ENCODE data around the gene SUN1.
A peak's percentile ranks its signal among the peaks of the same experiment; 100 is the strongest.

Gene SUN1

GRCh38 chr7:892648-893593, 60.6 kb downstream of the SUN1 start:
- no peak for DNase-seq (ENCODE audit: low read depth)

GRCh38 chr7:893686-894085, 61.4 kb downstream of the SUN1 start:
- DNase-seq (ENCODE audit: low read depth) = no peak

- no peak for DNase-seq (ENCODE audit: low read depth)
Observed at GRCh38 chr7:894164-894867, 62.0 kb downstream of the SUN1 start.

- DNase-seq (ENCODE audit: low read depth) = no peak
Observed at GRCh38 chr7:894927-895450, 62.7 kb downstream of the SUN1 start.

- no peak for DNase-seq (ENCODE audit: low read depth)
Observed at GRCh38 chr7:895451-896052, 63.3 kb downstream of the SUN1 start.

- no peak for DNase-seq (ENCODE audit: low read depth)
Observed at GRCh38 chr7:896346-897075, 64.2 kb downstream of the SUN1 start.

GRCh38 chr7:897086-897485, 64.8 kb downstream of the SUN1 start:
- no peak for DNase-seq (ENCODE audit: low read depth)

GRCh38 chr7:897771-898376, 65.6 kb downstream of the SUN1 start:
- DNase-seq (ENCODE audit: low read depth) = peak; percentile 22

GRCh38 chr7:898460-898854, 66.2 kb downstream of the SUN1 start:
- DNase-seq (ENCODE audit: low read depth) = no peak

- DNase-seq (ENCODE audit: low read depth) = no peak
Observed at GRCh38 chr7:898855-899681, 66.8 kb downstream of the SUN1 start.

- DNase-seq (ENCODE audit: low read depth) = no peak
Observed at GRCh38 chr7:899806-900205, 67.5 kb downstream of the SUN1 start.

- DNase-seq (ENCODE audit: low read depth) = no peak
Observed at GRCh38 chr7:900331-901040, 68.2 kb downstream of the SUN1 start.

GRCh38 chr7:901041-901387, 68.7 kb downstream of the SUN1 start:
- DNase-seq (ENCODE audit: low read depth) = no peak

- DNase-seq (ENCODE audit: low read depth) = peak; percentile 89
Observed at GRCh38 chr7:901388-902154, 69.3 kb downstream of the SUN1 start.

GRCh38 chr7:902996-903395, 70.7 kb downstream of the SUN1 start:
- DNase-seq (ENCODE audit: low read depth) = no peak

- no peak for DNase-seq (ENCODE audit: low read depth)
Observed at GRCh38 chr7:903921-904755, 71.9 kb downstream of the SUN1 start.

GRCh38 chr7:904847-905246, 72.6 kb downstream of the SUN1 start:
- peak; percentile 61 for DNase-seq (ENCODE audit: low read depth)

GRCh38 chr7:906776-907157, 74.5 kb downstream of the SUN1 start:
- no peak for DNase-seq (ENCODE audit: low read depth)

Data from EH (cell line).